Stimulated activated naive CD4-positive, alpha-beta T cell treated with Interleukin-2 at 50 U/mL for 16 hours (primary cell): ENCODE measurements around the gene ZCRB1.

ENCODE experiments used
- DNase-seq: peaks from one replicate; lab custom pipeline; 2025; lab: John Stamatoyannopoulos, UW

The ZCRB1 gene

GRCh38 chr12:42281278-42281677 lies 44.6 kb downstream of the ZCRB1 start:
- DNase-seq, result no peak

GRCh38 chr12:42278128-42278510 lies 47.8 kb downstream of the ZCRB1 start:
- DNase-seq, result no peak

- DNase-seq, result no peak
These were observed 48.3 kb downstream of the ZCRB1 start for GRCh38 chr12:42277396-42278127.

- no peak for DNase-seq
These were observed 50.4 kb downstream of the ZCRB1 start for GRCh38 chr12:42275499-42275898.

GRCh38 chr12:42273706-42274105 lies 52.2 kb downstream of the ZCRB1 start:
- no peak for DNase-seq

GRCh38 chr12:42270596-42270995 lies 55.3 kb downstream of the ZCRB1 start:
- no peak for DNase-seq

GRCh38 chr12:42267413-42268190 lies 58.3 kb downstream of the ZCRB1 start:
- DNase-seq, result no peak

- no peak for DNase-seq
These were observed 59.2 kb downstream of the ZCRB1 start for GRCh38 chr12:42266579-42267230.

GRCh38 chr12:42262271-42262670 lies 63.6 kb downstream of the ZCRB1 start:
- no peak for DNase-seq
